NCI-H2107 treated with DMSO at 0.1 percent for 48 hours (cell line): ENCODE data around the gene GREB1.

Experiments
- DNase-seq: peaks from one replicate; lab custom pipeline; 2025; ENCODE audit not compliant: unreplicated experiment; lab: John Stamatoyannopoulos, UW

Gene GREB1

DNA sequence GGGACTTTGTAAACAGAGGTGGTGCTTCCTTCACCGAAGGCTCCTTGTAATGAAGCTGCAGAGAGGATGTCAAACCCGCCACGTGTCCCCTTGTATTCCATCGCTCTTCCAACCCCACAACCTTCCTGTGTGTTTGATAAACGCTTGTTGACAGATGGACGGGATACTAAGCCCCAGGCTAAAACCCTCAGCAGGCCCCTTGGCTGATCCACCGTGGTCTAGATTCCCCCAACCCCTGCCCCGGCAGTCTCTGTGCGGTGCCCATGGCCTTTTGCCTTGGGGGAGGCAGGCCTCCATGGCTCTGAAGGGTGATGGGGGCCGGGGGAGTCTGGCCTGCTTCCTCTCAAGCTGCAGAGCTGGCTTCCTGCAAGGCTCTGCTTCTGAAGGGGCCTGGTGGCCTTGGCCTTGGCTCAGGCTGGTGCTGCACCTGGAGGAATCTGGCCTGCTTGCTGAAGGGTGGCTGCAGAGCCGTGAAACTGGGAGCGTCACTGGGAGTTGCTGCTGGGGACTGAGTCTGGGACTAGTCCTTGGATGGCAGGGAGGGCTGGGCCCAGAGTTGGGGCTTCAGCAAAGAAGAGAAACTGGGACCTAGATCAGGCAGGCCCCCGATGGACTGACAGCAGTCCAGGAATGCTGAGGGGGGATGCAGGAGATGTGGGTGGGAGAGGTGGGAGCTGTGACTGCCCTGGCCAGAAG, 145.8 kb downstream of the GREB1 start:
- no peak for DNase-seq

DNA sequence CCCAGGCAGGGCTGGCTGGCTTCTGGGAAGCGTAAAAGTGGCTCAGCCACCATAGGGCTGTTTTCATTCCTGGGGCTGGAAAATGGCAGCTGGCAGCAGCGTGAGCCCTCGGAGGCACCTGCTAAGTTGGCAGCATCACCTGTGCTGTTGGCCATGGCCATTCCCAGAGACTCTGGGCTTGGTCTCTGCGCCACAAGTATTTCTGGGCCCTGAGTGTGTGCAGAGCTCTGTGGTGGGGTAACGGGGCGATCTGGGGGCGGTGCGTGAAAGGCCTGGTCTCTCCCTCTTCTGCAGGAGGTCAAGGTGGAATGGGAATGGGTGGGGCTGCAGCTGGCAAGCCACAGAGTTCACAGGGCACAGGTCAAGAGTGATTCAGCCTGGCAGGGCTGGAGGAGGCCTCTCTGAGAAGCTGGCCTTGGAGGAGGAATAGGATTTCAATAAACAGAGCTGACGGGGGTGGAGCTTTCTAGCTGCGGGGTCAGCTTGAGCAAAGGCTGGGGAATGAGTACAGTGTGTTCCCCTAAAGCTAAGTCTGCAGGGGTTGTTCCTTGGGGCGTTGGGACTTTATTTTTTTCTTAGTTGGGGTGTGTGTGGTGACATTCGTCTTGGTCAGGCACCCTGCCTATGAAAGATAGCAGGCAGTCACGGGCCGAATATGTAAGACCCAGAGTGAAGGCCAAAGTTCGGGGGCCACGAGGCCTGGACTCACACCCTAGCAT, 146.5 kb downstream of the GREB1 start:
- no peak for DNase-seq

DNA sequence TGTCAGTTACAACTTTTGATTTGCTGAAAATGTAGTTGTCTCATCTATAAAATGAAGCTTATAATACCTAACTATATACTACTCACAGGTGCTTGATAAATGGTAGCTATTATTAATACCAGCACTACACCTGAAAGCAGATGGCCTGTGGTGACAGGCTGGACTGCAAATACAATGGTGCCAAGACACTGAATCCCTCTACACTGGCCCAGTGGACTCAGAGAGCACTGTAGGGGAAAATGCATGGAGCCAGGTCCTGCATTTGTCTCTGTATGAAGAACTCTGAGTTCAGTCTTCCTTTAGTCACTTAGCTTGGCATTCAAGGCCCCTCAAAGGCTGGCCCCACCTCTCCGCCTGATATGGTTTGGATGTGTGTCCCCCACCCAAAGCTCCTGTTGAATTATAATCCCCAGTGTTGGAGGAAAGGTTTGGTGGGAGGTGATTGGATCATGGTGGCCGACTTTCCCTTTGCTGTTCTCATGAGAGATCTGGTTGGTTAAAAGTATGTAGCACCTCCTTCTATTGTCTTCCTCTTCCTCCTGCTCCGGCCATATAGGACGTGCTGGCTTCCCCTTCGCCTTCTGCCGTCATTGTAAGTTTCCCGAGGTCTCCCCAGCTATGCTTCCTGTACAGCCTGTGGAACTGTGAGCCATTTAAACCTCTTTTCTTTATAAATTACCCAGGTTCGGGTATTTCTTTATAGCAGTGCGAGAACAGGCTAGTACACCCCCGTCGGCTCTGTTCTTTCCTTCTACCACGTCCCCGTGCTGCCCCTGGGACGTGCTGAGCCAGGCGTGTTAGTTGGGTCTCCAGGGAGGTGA, 147.3 kb downstream of the GREB1 start:
- no peak for DNase-seq

- DNase-seq = peak; percentile 49
Observed at GRCh38 chr2:11681722-11682589, 148.1 kb downstream of the GREB1 start.

- DNase-seq = no peak
Observed at GRCh38 chr2:11682590-11682915, 148.7 kb downstream of the GREB1 start.

GRCh38 chr2:11683476-11683875, 149.6 kb downstream of the GREB1 start:
- DNase-seq = no peak

- DNase-seq = no peak
Observed at GRCh38 chr2:11683966-11684365, 150.1 kb downstream of the GREB1 start.

DNA sequence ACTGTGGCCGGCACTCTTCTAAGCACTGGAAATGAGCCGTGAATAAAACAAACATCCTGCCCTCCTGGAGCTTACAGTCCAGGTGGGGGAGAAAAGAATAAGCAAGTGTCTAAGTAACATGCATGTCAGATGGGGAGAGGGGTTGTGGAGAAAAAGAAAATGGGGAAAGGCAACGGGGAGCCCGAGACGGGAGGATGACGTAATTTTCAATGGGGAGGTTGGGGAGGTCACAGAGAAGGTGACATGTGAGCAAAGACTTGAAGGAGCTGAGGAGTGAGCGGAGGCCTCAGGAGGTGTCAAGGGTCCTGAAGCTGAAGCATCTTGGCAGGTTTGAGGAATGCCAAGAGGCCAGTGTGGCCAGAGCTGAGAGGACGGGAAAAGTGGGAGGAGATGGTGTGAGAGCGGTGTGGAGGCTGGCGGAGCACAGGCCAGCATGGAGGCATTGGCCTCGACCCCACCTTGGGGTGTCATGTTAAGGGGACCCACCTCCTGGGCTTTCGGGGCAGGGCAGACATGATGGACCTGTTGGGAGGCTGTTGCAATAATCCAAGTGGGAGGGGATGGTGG, 151.1 kb downstream of the GREB1 start:
- no peak for DNase-seq

DNA sequence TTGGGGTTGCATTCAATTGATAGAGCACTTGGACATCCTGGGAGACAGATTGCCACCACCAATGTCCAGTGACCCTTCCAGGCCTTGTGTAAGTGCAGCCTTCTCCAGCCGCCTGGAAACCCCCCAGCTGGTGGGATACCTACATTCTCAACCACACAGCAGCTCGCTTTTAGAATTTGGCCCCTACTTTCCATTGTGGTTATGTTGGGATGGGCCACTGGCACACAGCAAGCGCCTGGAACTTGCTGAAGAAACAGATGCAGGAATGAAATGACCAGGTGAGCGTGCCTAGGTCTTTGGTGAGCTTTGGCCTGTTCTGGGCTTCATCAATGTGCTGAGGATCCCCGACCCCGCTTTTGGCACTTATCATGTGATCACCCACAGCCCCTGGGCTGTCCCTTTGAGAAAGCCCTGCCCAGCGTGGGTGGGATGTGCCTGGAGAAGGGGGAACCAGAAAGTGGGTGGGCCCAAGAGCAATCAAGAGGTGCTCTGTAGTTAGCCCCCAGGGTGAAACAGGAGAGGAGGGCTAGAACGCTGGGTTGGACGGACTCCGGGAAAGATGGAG, 152.1 kb downstream of the GREB1 start:
- DNase-seq = no peak

DNA sequence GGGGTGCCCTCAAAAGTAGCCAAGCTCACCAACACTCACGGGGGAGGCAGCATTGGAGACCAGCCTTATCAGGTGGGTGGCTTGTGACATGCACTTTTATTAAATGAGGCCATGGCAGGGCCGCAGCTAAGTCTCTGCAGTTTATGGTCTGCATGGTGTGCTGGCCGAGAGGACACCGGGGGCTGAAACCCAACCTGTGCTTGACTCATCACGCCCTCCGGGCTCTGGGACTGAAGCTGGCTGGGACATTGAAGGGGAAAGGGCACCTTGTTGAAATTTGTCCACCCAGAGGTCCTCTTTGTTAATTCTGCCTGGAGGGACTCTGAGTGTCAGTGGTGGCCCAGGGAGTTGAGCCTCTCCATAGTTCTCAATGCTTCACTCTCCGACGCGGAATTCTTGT, 153.9 kb downstream of the GREB1 start:
- DNase-seq = no peak

DNA sequence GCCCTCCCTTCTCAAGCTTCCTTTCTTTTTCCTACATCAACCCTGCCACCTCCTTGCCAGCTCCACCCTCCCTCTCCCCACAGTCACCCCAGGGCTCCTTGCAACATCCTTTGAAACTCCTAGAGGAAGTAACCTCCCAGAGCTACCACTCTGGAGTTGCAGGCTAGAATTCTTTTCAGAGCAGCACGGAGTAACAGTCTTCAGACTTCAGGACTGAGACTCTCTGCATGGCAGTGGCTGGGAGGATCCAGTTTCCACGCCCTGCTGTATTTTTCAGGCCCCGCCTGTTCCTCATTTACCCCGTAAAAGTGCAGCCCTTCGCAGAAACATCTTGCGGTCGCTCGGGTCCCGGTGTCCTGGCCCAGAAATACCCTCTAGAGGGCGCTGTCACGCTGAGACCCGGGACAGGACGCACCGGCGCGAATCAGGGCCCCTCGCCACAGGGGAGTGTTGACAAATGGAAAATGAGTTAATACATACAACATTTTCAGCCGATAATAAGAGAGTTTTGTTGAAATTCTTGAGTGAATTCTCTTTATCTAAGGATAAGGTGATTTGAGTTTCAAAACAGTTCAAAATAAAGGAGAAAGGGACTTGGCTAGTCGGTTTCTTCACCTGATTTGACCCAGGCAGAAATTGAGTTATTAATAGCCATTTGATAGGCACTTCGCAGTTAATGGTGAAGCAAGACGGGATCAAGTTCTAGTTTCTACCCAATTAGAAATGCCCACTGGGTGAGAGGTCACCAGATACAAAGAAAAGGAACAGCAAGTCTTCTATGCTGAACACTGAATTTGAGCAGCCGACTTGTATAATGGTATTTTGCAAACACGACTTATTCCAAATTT, 154.6 kb downstream of the GREB1 start:
- DNase-seq = peak; percentile 74

- no peak for DNase-seq
Observed at GRCh38 chr2:11691076-11691660, 157.3 kb downstream of the GREB1 start.
